GM12801 (cell line): ENCODE data around the gene CCDC184.

Experiments
- TF ChIP-seq, protein P1 (sequence below): IDR thresholded peaks from one replicate; pipeline ENCODE4 v1.5.1; 2011; ENCODE audit warnings: control low read depth; ENCODE audit not compliant: insufficient read length; ENCODE audit errors: extremely low read depth

Gene CCDC184

GRCh38 chr12:48183091-48183875 lies at the start of gene CCDC184:
Gene CCDC184, plus strand, starts transcription at chr12:48183644. Its CDS starts 479 bp downstream, at chr12:48184123.
- TF ChIP-seq, protein P1, sequence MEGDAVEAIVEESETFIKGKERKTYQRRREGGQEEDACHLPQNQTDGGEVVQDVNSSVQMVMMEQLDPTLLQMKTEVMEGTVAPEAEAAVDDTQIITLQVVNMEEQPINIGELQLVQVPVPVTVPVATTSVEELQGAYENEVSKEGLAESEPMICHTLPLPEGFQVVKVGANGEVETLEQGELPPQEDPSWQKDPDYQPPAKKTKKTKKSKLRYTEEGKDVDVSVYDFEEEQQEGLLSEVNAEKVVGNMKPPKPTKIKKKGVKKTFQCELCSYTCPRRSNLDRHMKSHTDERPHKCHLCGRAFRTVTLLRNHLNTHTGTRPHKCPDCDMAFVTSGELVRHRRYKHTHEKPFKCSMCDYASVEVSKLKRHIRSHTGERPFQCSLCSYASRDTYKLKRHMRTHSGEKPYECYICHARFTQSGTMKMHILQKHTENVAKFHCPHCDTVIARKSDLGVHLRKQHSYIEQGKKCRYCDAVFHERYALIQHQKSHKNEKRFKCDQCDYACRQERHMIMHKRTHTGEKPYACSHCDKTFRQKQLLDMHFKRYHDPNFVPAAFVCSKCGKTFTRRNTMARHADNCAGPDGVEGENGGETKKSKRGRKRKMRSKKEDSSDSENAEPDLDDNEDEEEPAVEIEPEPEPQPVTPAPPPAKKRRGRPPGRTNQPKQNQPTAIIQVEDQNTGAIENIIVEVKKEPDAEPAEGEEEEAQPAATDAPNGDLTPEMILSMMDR, result no peak

DNA sequence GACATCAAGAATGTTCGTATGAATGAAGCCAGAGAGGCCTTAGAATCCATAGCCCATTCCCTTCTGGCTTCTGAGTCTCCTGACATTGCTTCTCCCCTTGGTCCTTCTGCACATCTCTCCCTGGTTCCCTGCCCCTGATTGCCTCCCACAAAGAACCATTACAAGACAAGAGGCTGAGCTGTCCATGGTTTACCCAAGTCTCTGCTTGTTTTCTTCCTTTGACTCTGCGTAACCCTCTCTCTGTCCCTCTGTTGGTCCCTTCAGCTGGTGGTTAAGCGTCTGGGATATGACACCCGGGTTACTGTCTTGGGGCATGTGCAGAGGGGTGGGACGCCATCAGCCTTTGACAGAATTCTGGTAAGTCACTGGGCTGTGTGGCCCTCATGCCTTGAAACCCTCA lies 48.4 kb upstream of the CCDC184 start:
- TF ChIP-seq, protein P1, result no peak

DNA sequence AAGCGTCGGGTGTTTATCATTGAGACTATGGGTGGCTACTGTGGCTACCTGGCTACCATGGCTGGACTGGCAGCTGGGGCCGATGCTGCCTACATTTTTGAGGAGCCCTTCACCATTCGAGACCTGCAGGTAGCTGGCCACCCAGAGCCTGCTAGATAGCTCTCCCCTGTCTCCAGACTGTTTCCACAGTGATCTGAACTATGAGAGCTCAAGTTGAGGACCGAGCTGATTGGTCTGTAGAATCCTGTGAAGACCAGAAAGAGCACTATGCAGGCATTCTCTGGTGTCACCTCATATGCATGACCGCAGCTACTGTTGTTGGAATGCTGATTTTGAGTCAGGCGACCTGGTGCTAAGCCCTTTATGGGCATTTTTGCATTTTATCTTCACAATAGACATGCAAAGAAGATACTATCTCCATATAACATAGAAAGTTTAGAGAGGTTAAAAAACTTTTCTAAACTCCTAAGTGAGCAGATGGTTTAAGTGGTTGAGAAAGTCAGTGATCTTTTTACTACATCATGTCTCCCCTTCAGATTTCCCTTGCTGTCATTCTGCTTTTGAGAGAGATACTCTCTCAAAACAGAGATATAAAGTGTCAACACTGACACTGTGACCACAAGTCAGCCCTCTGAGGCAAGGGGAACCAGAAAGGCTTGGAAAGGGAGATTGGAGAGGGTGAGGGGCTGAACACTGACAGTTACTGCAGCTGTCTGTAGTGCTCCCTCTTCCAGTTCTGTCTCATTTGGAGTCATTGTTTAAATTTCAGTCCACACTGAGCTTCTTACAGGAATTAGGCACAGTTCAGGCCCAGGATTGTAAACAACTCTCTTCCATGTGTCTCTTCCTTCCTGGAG lies 40.4 kb upstream of the CCDC184 start:
- TF ChIP-seq, protein P1, result no peak

GRCh38 chr12:48143898-48144297 lies 39.5 kb upstream of the CCDC184 start:
- TF ChIP-seq, protein P1, result no peak

GRCh38 chr12:48145981-48146380 lies 37.5 kb upstream of the CCDC184 start:
- TF ChIP-seq, protein P1, result no peak

DNA sequence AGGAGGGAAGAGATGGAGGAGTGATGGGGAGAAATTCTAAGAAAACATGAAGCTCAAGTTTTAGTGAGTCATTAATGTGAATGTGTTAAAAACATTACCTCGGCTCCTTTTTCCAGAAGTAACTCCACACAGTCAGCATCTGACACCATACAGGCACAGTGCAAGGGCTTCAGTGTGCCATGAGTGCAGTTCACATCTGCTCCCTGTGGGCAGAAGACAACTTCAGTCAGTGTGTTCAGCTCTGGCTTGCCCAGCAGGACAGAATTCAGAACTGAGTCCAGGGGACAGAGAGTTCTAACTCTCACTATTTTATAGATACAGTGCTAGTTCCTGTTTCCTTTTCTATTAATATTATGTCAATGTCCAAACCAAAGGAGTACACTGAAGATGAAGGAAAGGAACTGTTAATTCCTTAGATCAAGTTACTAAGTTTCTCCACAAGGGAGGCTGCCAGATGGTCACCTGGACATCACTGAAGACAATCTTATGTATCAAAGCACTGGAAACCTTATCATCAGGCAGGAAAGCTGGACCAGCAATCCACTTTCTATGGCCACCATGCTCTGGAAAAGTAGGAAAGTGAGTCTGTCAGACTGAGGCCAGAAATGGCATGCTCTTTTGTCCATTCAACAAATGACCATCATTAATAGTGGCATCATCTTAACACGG lies 32.2 kb upstream of the CCDC184 start:
- TF ChIP-seq, protein P1, result no peak

- TF ChIP-seq, protein P1, result no peak
Measured at GRCh38 chr12:48156652-48157017, 26.8 kb upstream of the CCDC184 start.
